ENCODE measurements around the gene PDGFB. TPM values are rescaled to one million over a fixed set of nuclear protein-coding genes. Genes with fewer than 3 reads are reported as not detected.
A peak's percentile ranks its signal among the peaks of the same experiment; 100 is the strongest.

The PDGFB gene
- total RNA-seq, 1 experiment from 2014 or later = 13.1 TPM

- H3K9me2 ChIP-seq (ENCODE audit: insufficient read depth) = no peaks in the 10 kb centered on the region
- peaks cover 46 to 56% of the 10 kb centered on the region in 2 experiments for H3K4me1 ChIP-seq (ENCODE audit: control insufficient read depth in 1 of 2, insufficient read depth in 2 of 2, low read length in 2 of 2)
- intact Hi-C loops (cut with micrococcal nuclease) = no loop called here
- no peak overlapping the region for H3K9ac ChIP-seq (ENCODE audit: low read length)
- H3K9me3 ChIP-seq (ENCODE audit: control insufficient read depth in 1 of 2, insufficient read depth in 1 of 2, low read depth in 1 of 2, low read length in 2 of 2) = no peaks in the 10 kb centered on the region
- no TSS peak for BruUV-seq (replicated peaks)
- peak overlapping the region; percentile 79 for H3K4me2 ChIP-seq (ENCODE audit: low read length)
- ChIA-PET RAD21 (ENCODE audit: low non-redundant PET in 1 of 2, low total read pairs in 2 of 2, uncharacterized antibody in 2 of 2, unreplicated experiment in 2 of 2) (interaction anchor here (0.9 to 1.9 kb wide), 4 partner anchors 45 to 95 kb away, joined by 3 to 4 read pairs (median 3); no protein-coding TSS in a partner anchor), POLR2A (interaction anchor here (1.8 to 2.6 kb wide), 2 partner anchors 29 to 95 kb away, joined by 4 to 10 read pairs; partner anchors contain the start of gene PDGFB), CTCF (interaction anchor here (0.8 to 2.5 kb wide), 9 partner anchors 10 to 101 kb away, joined by 3 to 13 read pairs (median 5); partner anchors contain the start of gene PDGFB)
- no peaks in the 10 kb centered on the region for H3K36me3 ChIP-seq (ENCODE audit: control insufficient read depth in 1 of 2, insufficient read depth in 2 of 2, low read length in 2 of 2)
- H2AFZ ChIP-seq (ENCODE audit: low read depth, low read length, poor library complexity, severe bottlenecking) = no peak overlapping the region
- no peak overlapping the region for H3K27ac ChIP-seq (ENCODE audit: low read depth, low read length)
- H3K79me2 ChIP-seq (ENCODE audit: insufficient read depth, low read length) = no peaks in the 10 kb centered on the region
- DNase-seq (ENCODE audit: low read depth, low spot score) (no peak), ATAC-seq (no peak)
- no peaks in the 10 kb centered on the region for H3K27me3 ChIP-seq (ENCODE audit: insufficient read depth, low read length)
- H4K20me1 ChIP-seq (ENCODE audit: insufficient read depth) = no peaks in the 10 kb centered on the region
- TF ChIP-seq POLR2A (IDR thresholded peaks at IDR 0.05; ENCODE audit: borderline replicate concordance, extremely low read depth, insufficient read depth, insufficient read length) = no peak
- TF ChIP-seq EZH2 (IDR thresholded peaks at IDR 0.05) = no peak
- no peak for TF ChIP-seq FOSL1 (IDR thresholded peaks at IDR 0.05; ENCODE audit: low read depth)
- no peak for TF ChIP-seq REST (IDR thresholded peaks at IDR 0.05; ENCODE audit: low read depth)
- TF ChIP-seq, protein P1, sequence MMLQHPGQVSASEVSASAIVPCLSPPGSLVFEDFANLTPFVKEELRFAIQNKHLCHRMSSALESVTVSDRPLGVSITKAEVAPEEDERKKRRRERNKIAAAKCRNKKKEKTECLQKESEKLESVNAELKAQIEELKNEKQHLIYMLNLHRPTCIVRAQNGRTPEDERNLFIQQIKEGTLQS (IDR thresholded peaks at IDR 0.05) = no peak
- no peak overlapping the region for H3K4me3 ChIP-seq (replicated peaks in 1 of 2; ENCODE audit: low read depth in 1 of 2, low read length in 2 of 2)
Observed at GRCh38 chr22:39216143-39216490, 28.7 kb downstream of the PDGFB start.

Data from HCT116 (cell line).